Loucy (cell line): ENCODE data around the gene PABPN1.
"Not testable (repeated sequence)": the region's sequence is repeated elsewhere in the genome, so short reads cannot be mapped to it uniquely, and the experiment has no call there.

Source experiments
- H2AFZ ChIP-seq: fragments of 200-600 bp; sonication (generic); 2 replicates; pipeline ENCODE4 v1.6.0; 2016; ENCODE audit warnings: antibody characterized with exemption, mild to moderate bottlenecking, low read length, moderate library complexity
- H3F3A ChIP-seq: fragments of 200-600 bp; 2 replicates; pipeline ENCODE4 v1.6.0; 2016; ENCODE audit warnings: antibody characterized with exemption, low read depth, mild to moderate bottlenecking
- H3K27me3 ChIP-seq: fragments of 200-600 bp; sonication (generic); 2 replicates; pipeline ENCODE4 v1.6.1; 2014; ENCODE audit warnings: low read length, mild to moderate bottlenecking; ENCODE audit not compliant: insufficient read depth, poor library complexity, severe bottlenecking
- H3K36me3 ChIP-seq: fragments of 200-600 bp; sonication (generic); 2 replicates; pipeline ENCODE4 v1.6.1; 2016; ENCODE audit warnings: low read length; ENCODE audit not compliant: insufficient read depth
- H3K4me1 ChIP-seq: fragments of 200-600 bp; sonication (generic); 2 replicates; pipeline ENCODE4 v1.5.1; 2014; ENCODE audit warnings: low read length, mild to moderate bottlenecking; ENCODE audit not compliant: insufficient read depth, poor library complexity, severe bottlenecking
- H3K4me2 ChIP-seq: fragments of 200-600 bp; sonication (generic); 2 replicates; pipeline ENCODE4 v1.6.0; 2014; ENCODE audit warnings: antibody characterized with exemption, low read length, low read depth, mild to moderate bottlenecking; ENCODE audit not compliant: poor library complexity, severe bottlenecking
- H3K4me3 ChIP-seq: fragments of 200-600 bp; sonication (generic); 2 replicates; pipeline ENCODE4 v1.5.1; 2014; ENCODE audit warnings: low read length, mild to moderate bottlenecking, mixed read lengths; ENCODE audit not compliant: poor library complexity, severe bottlenecking
- H3K79me2 ChIP-seq: fragments of 200-600 bp; sonication (generic); 2 replicates; pipeline ENCODE4 v1.6.1; 2014; ENCODE audit warnings: low read length; ENCODE audit not compliant: insufficient read depth
- H3K9ac ChIP-seq: fragments of 200-600 bp; sonication (generic); 2 replicates; pipeline ENCODE4 v1.6.0; 2014; ENCODE audit warnings: mild to moderate bottlenecking, low read depth, low read length, moderate library complexity; ENCODE audit not compliant: poor library complexity, severe bottlenecking
- H3K9me2 ChIP-seq: fragments of 200-600 bp; sonication (generic); replicated peaks from 2 replicates; pipeline ENCODE4 v1.6.1; 2016; ENCODE audit warnings: low read depth, low read length, mixed read lengths
- H3K9me3 ChIP-seq: fragments of 200-600 bp; sonication (generic); 2 replicates; pipeline ENCODE4 v1.6.1; 2014; ENCODE audit warnings: mild to moderate bottlenecking, antibody characterized with exemption, low read length, low read depth; ENCODE audit not compliant: insufficient read depth
- H4K20me1 ChIP-seq: fragments of 200-600 bp; sonication (generic); 2 replicates; pipeline ENCODE4 v1.6.0; 2014; ENCODE audit warnings: antibody characterized with exemption, low read length, mild to moderate bottlenecking; ENCODE audit not compliant: insufficient read depth, poor library complexity, severe bottlenecking
- CTCF ChIP-seq: fragments of 200-600 bp; sonication (generic); conservative IDR thresholded peaks from 2 replicates; pipeline ENCODE4 v1.5.1; 2014; ENCODE audit warnings: mild to moderate bottlenecking, antibody characterized with exemption, low read length
- EZH2phosphoT487 ChIP-seq: fragments of 200-600 bp; IDR thresholded peaks from 2 replicates; pipeline ENCODE4 v1.6.1; 2018; ENCODE audit warnings: antibody characterized with exemption, mild to moderate bottlenecking, moderate library complexity, borderline replicate concordance

PABPN1 gene

GRCh38 chr14:23320584-23321571 is at the start of gene PABPN1:
Gene PABPN1, plus strand, starts transcription at chr14:23321457. Its CDS starts 13 bp downstream, at chr14:23321470.
- no peaks in the 10 kb centered on the region for H3K27me3 ChIP-seq
- peak within 1 kb of the TSS; percentile 94 for H3K4me3 ChIP-seq
- H3K36me3 ChIP-seq = peaks cover 20% of the 10 kb centered on the region; the same call in 1 of the 2 replicates
- no peaks in the 10 kb centered on the region for H3F3A ChIP-seq
- peaks cover 27% of the 10 kb centered on the region for H3K4me1 ChIP-seq
- H2AFZ ChIP-seq = peak within 1 kb of the TSS; percentile 58
- no peaks in the 10 kb centered on the region for H3K9me3 ChIP-seq
- no peaks in the 10 kb centered on the region for H3K9me2 ChIP-seq
- peaks cover 36% of the 10 kb centered on the region for H3K79me2 ChIP-seq
- peak within 1 kb of the TSS; percentile 99 for H3K4me2 ChIP-seq
- TF ChIP-seq EZH2phosphoT487 (no peak), CTCF (no peak)
- H4K20me1 ChIP-seq = peaks cover 34% of the 10 kb centered on the region
- H3K9ac ChIP-seq = peak within 1 kb of the TSS; percentile 92

GRCh38 chr14:23275412-23275811 is 45.8 kb upstream of the PABPN1 start:
- no peaks in the 10 kb centered on the region for H3K9me3 ChIP-seq
- no peaks in the 10 kb centered on the region for H3K36me3 ChIP-seq
- no peak for TF ChIP-seq CTCF
- TF ChIP-seq EZH2phosphoT487 = no peak
- peaks cover 3% of the 10 kb centered on the region for H3K4me1 ChIP-seq
- H3K4me2 ChIP-seq = no peak overlapping the region
- H3K79me2 ChIP-seq = no peaks in the 10 kb centered on the region
- H3K4me3 ChIP-seq = no peak overlapping the region
- H4K20me1 ChIP-seq = no peaks in the 10 kb centered on the region
- no peak overlapping the region for H3K9ac ChIP-seq
- H3F3A ChIP-seq = no peaks in the 10 kb centered on the region
- no peaks in the 10 kb centered on the region for H3K27me3 ChIP-seq
- H2AFZ ChIP-seq = no peak overlapping the region
- no peaks in the 10 kb centered on the region for H3K9me2 ChIP-seq

DNA sequence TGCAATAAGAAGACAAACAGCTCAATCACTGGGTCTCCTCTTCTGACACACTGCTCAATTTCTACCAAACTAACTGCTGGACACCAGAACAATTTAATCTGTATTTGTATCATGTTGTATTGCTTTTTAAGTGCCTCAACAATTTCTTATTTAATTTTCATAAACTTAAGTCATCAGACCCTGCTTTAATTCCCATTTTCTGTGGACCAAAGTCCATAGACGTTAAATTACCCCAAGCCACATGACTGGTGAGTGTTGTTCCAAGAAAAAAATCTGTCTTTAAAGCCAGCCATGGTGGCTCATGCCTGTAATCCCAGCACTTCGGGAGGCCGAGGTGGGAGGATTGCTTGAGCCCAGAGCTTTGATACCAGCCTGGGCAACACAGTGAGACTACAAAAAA is 44.1 kb upstream of the PABPN1 start:
- Histone ChIP-seq H3K4me3 (no peak overlapping the region), H3K27me3 (no peaks in the 10 kb centered on the region), H3K4me1 (peaks cover 3% of the 10 kb centered on the region), H3K36me3 (no peaks in the 10 kb centered on the region), H3K79me2 (no peaks in the 10 kb centered on the region), H2AFZ (no peak overlapping the region), H3K9me3 (no peaks in the 10 kb centered on the region), H3K4me2 (no peak overlapping the region), H3K9ac (no peak overlapping the region), H3F3A (no peaks in the 10 kb centered on the region; the same call in 1 of the 2 replicates), H4K20me1 (no peaks in the 10 kb centered on the region), H3K9me2 (no peaks in the 10 kb centered on the region)
- no peak for TF ChIP-seq EZH2phosphoT487
- TF ChIP-seq CTCF = no peak

- H3K4me3 ChIP-seq, H3K4me1 ChIP-seq, H3K36me3 ChIP-seq, H3K9me2 ChIP-seq, H2AFZ ChIP-seq, H4K20me1 ChIP-seq, H3K79me2 ChIP-seq, H3K27me3 ChIP-seq, H3K4me2 ChIP-seq, H3K9me3 ChIP-seq, H3K9ac ChIP-seq, H3F3A ChIP-seq: not testable (repeated sequence)
Measured at GRCh38 chr14:23277928-23278327, 43.3 kb upstream of the PABPN1 start.
